ENCODE data around the gene KRT222.

GRCh38 chr17:40616592-40616991 lies 48.4 kb downstream of the KRT222 start:
- TF ChIP-seq CTCF (IDR thresholded peaks at IDR 0.05) (no peak), POLR2A (IDR thresholded peaks at IDR 0.05) (no peak), POLR2AphosphoS5 (IDR thresholded peaks at IDR 0.05) (no peak)

Data from prostate gland (tissue), 2 donors.